H9 (cell line): ENCODE results near the gene OR2V1. TPM values are rescaled to one million over a fixed set of nuclear protein-coding genes. Genes with fewer than 3 reads are reported as not detected.

Source experiments
- DNase-seq: peaks from one replicate; pipeline ENCODE4 v3.0.0-alpha.2; 2017
- H2AFZ ChIP-seq: one replicate; pipeline ENCODE4 v1.6.1; 2013; ENCODE audit warnings: mild to moderate bottlenecking, low read length, control low read depth, moderate library complexity
- H2AK5ac ChIP-seq: 2 replicates; pipeline ENCODE4 v1.6.1; 2013; ENCODE audit warnings: low read length, control low read depth, mixed read lengths; ENCODE audit not compliant: insufficient read length
- H2BK120ac ChIP-seq: one replicate; pipeline ENCODE4 v1.6.1; 2013; ENCODE audit warnings: low read depth, mild to moderate bottlenecking, low read length, control low read depth, inconsistent platforms; ENCODE audit not compliant: poor library complexity, severe bottlenecking
- H2BK12ac ChIP-seq: 2 replicates; pipeline ENCODE4 v1.6.1; 2013; ENCODE audit warnings: low read length, control low read depth, mixed read lengths, low read depth; ENCODE audit not compliant: insufficient read length
- H2BK15ac ChIP-seq: 2 replicates; pipeline ENCODE4 v1.6.1; 2013; ENCODE audit warnings: low read depth, low read length, control low read depth
- H2BK20ac ChIP-seq: one replicate; pipeline ENCODE4 v1.6.1; 2013; ENCODE audit warnings: low read depth, mild to moderate bottlenecking, low read length, control low read depth, inconsistent platforms; ENCODE audit not compliant: poor library complexity, severe bottlenecking
- H2BK5ac ChIP-seq: 2 replicates; pipeline ENCODE4 v1.6.1; 2013; ENCODE audit warnings: low read length, control low read depth, mixed read lengths; ENCODE audit not compliant: insufficient read length
- H3K14ac ChIP-seq: 2 replicates; pipeline ENCODE4 v1.6.1; 2013; ENCODE audit warnings: low read length, control low read depth; ENCODE audit not compliant: insufficient read depth
- H3K18ac ChIP-seq: 2 replicates; pipeline ENCODE4 v1.6.1; 2013; ENCODE audit warnings: low read depth, mild to moderate bottlenecking, mixed read lengths, low read length, control low read depth; ENCODE audit not compliant: insufficient read length
- H3K23ac ChIP-seq: 2 replicates; pipeline ENCODE4 v1.6.1; 2013; ENCODE audit warnings: low read length, control low read depth, mixed read lengths, low read depth; ENCODE audit not compliant: insufficient read length
- H3K23me2 ChIP-seq: 2 replicates; pipeline ENCODE4 v1.6.1; 2013; ENCODE audit warnings: low read depth, mild to moderate bottlenecking, mixed read lengths, low read length, control low read depth; ENCODE audit not compliant: insufficient read length, poor library complexity, severe bottlenecking
- H3K27ac ChIP-seq: 2 replicates; pipeline ENCODE4 v1.5.1; 2013; ENCODE audit warnings: low read length, control low read depth, mixed read lengths, low read depth; ENCODE audit not compliant: insufficient read length
- H3K27me3 ChIP-seq: 2 replicates; pipeline ENCODE4 v1.6.1; 2013; ENCODE audit warnings: low read length, control low read depth, inconsistent platforms; ENCODE audit not compliant: insufficient read depth
- H3K4ac ChIP-seq: 2 replicates; pipeline ENCODE4 v1.6.1; 2013; ENCODE audit warnings: low read depth, mild to moderate bottlenecking, control low read depth, inconsistent platforms, low read length, moderate library complexity
- H3K4me1 ChIP-seq: 2 replicates; pipeline ENCODE4 v1.6.1; 2013; ENCODE audit warnings: low read length, control low read depth, inconsistent platforms; ENCODE audit not compliant: insufficient read depth
- H3K4me2 ChIP-seq: 2 replicates; pipeline ENCODE4 v1.6.1; 2013; ENCODE audit warnings: low read length, control low read depth, mixed read lengths; ENCODE audit not compliant: insufficient read length, insufficient read depth
- H3K56ac ChIP-seq: 2 replicates; pipeline ENCODE4 v1.6.1; 2013; ENCODE audit warnings: low read depth, mild to moderate bottlenecking, mixed read lengths, low read length, control low read depth; ENCODE audit not compliant: insufficient read length
- H3K79me1 ChIP-seq: 2 replicates; pipeline ENCODE4 v1.6.1; 2013; ENCODE audit warnings: low read depth, mild to moderate bottlenecking, moderate library complexity, low read length, control low read depth, inconsistent platforms; ENCODE audit not compliant: insufficient read depth, poor library complexity, severe bottlenecking
- H3K79me2 ChIP-seq: 2 replicates; pipeline ENCODE4 v1.6.1; 2013; ENCODE audit warnings: low read length, control low read depth, inconsistent platforms; ENCODE audit not compliant: insufficient read depth
- H3K9ac ChIP-seq: 2 replicates; pipeline ENCODE4 v1.6.1; 2013; ENCODE audit warnings: low read length, control low read depth, mixed read lengths; ENCODE audit not compliant: insufficient read length; ENCODE audit errors: extremely low read depth
- H3K9me3 ChIP-seq: one replicate; pipeline ENCODE4 v1.6.1; 2013; ENCODE audit warnings: low read depth, low read length, inconsistent platforms; ENCODE audit not compliant: control insufficient read depth
- H3T11ph ChIP-seq: one replicate; pipeline ENCODE4 v1.6.1; 2013; ENCODE audit warnings: mild to moderate bottlenecking, low read length, control low read depth, inconsistent platforms
- H4K20me1 ChIP-seq: one replicate; pipeline ENCODE4 v1.6.1; 2013; ENCODE audit not compliant: control insufficient read depth, insufficient read length, insufficient read depth
- H4K5ac ChIP-seq: 2 replicates; pipeline ENCODE4 v1.6.1; 2013; ENCODE audit warnings: low read depth, mild to moderate bottlenecking, mixed read lengths, low read length, control low read depth; ENCODE audit not compliant: insufficient read length
- H4K8ac ChIP-seq: replicated peaks from 2 replicates; pipeline ENCODE4 v1.6.1; 2013; ENCODE audit warnings: low read length, control low read depth, mixed read lengths, low read depth; ENCODE audit not compliant: insufficient read length
- H4K91ac ChIP-seq: 2 replicates; pipeline ENCODE4 v1.6.1; 2013; ENCODE audit warnings: low read depth, mild to moderate bottlenecking, moderate library complexity, mixed read lengths, low read length, control low read depth; ENCODE audit not compliant: insufficient read length
- H3K27ac Mint-ChIP-seq, 3 experiments: 2 replicates in 2 of 3; 3 replicates in 1 of 3; pipeline ENCODE4 v1.8.0; 2020 to 2021; ENCODE audit warnings: mixed read lengths in 3 of 3, mild to moderate bottlenecking in 1 of 3, moderate library complexity in 1 of 3
- H3K27me3 Mint-ChIP-seq: 2 replicates; pipeline ENCODE4 v1.8.0; 2021; ENCODE audit warnings: low read depth, mild to moderate bottlenecking, moderate library complexity, mixed read lengths
- H3K36me3 Mint-ChIP-seq, 3 experiments: 2 replicates in 2 of 3; 3 replicates in 1 of 3; pipeline ENCODE4 v1.8.0; 2020 to 2021; ENCODE audit warnings: low read depth in 3 of 3, mixed read lengths in 3 of 3; ENCODE audit not compliant: insufficient read depth in 1 of 3
- H3K4me1 Mint-ChIP-seq, 2 experiments: 2 replicates each; pipeline ENCODE4 v1.8.0; 2020; ENCODE audit warnings: mixed read lengths in 2 of 2
- H3K4me3 Mint-ChIP-seq, 2 experiments: 2 replicates in 1 of 2; 3 replicates in 1 of 2; pipeline ENCODE4 v1.8.0; 2020 to 2021; ENCODE audit warnings: mild to moderate bottlenecking in 2 of 2, mixed read lengths in 2 of 2, moderate library complexity in 1 of 2
- H3K9me3 Mint-ChIP-seq, 2 experiments: 2 replicates in 1 of 2; 3 replicates in 1 of 2; pipeline ENCODE4 v1.8.0; 2020; ENCODE audit warnings: mild to moderate bottlenecking in 2 of 2, mixed read lengths in 2 of 2, moderate library complexity in 1 of 2
- CTCF ChIP-seq: fragments of 200-600 bp; sonication (generic); conservative IDR thresholded peaks from 3 replicates; pipeline ENCODE4 v1.8.0; 2021; ENCODE audit warnings: antibody characterized with exemption, mild to moderate bottlenecking
- WGBS: extraction: QIAGEN DNeasy Blood & Tissue Kit; methylation state at CpG from one replicate; pipeline ENCODE4 v1.1.7; 2013; ENCODE audit warnings: missing lambda C conversion rate, low lambda C conversion rate, mixed read lengths; ENCODE audit not compliant: insufficient read length; ENCODE audit errors: extremely low coverage; 5-methylcytosine and 5-hydroxymethylcytosine counted together
- total RNA-seq: library from RNA; stranded (reverse); gene quantifications from 2 replicates; pipeline ENCODE4 v1.2.1, GENCODE V29; 2021

Gene OR2V1
- total RNA-seq, 1 experiment from 2014 or later = not detected

- H3K27me3 Mint-ChIP-seq = peaks cover 46% of the 10 kb centered on the region
- H4K91ac ChIP-seq = no peak overlapping the region
- H3K9me3 ChIP-seq = no peaks in the 10 kb centered on the region
- no peak overlapping the region for H2AK5ac ChIP-seq
- H3K4ac ChIP-seq = no peak overlapping the region
- no peak overlapping the region for H2BK5ac ChIP-seq
- no peaks in the 10 kb centered on the region for H3K23me2 ChIP-seq
- H2BK20ac ChIP-seq = no peak overlapping the region
- no peaks in the 10 kb centered on the region; a peak in 2 of 5 replicates for H3K9me3 Mint-ChIP-seq
- H3K27me3 ChIP-seq = no peaks in the 10 kb centered on the region; the same call in 1 of the 2 replicates
- H3K23ac ChIP-seq = no peak overlapping the region
- no peak overlapping the region for H2AFZ ChIP-seq
- no peak overlapping the region for H2BK120ac ChIP-seq
- no peak overlapping the region for H4K5ac ChIP-seq
- no peak overlapping the region for H3K4me2 ChIP-seq
- H3K27ac ChIP-seq = no peak overlapping the region
- H3K4me1 ChIP-seq = 0 out of 2 replicates have a peak, but pooled peaks cover 2% of the 10 kb centered on the region
- H3K27ac Mint-ChIP-seq = no peak overlapping the region
- H3K79me1 ChIP-seq = no peaks in the 10 kb centered on the region
- no peak overlapping the region for H3K14ac ChIP-seq
- no peak overlapping the region for H2BK15ac ChIP-seq
- no peak overlapping the region for H3T11ph ChIP-seq
- WGBS = no CpG with 5 or more reads among the region's 7 CpGs
- no peak overlapping the region for H3K4me3 Mint-ChIP-seq
- peaks cover 7 to 15% of the 10 kb centered on the region in 2 experiments; a peak in 3 of 4 replicates for H3K4me1 Mint-ChIP-seq
- no peak overlapping the region for H4K8ac ChIP-seq
- no peak overlapping the region for H2BK12ac ChIP-seq
- no peak overlapping the region for H3K56ac ChIP-seq
- no peak overlapping the region for H3K9ac ChIP-seq
- no peak overlapping the region for H3K18ac ChIP-seq
- H3K79me2 ChIP-seq = no peaks in the 10 kb centered on the region
- no peak for DNase-seq
- no peaks in the 10 kb centered on the region for H4K20me1 ChIP-seq
- H3K36me3 Mint-ChIP-seq = no peaks in the 10 kb centered on the region
- TF ChIP-seq CTCF = no peak
These were observed 44.1 kb downstream of the OR2V1 start for GRCh38 chr5:181086884-181087205.
